ENCODE results near the gene RAP2A. TPM values are rescaled to one million over a fixed set of nuclear protein-coding genes. Genes with fewer than 3 reads are reported as not detected.

The RAP2A gene
- total RNA-seq, 2 experiments from 2014 or later = 19.8 to 21.5 TPM

DNA sequence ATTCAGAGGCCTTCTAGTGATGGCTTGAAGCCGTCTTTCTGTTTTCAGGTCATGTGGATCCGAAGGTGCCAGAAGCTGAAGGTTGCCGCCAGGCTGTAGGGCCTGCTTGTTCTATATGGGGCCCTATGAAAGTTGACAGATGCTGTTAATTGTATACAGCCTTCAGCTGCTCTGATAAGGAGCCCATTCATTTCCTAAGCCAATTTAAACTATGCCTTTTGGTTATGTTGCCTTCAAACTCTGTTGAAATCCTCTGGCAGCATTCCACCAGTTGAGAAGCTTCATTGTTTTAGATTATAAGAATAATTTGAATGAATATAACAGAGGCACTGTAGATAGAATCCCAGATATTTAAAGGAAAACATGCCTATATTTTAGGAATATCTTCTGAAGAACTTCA, 34.4 kb downstream of the RAP2A start:
- no peak overlapping the region for H3K27ac Mint-ChIP-seq
- no peaks in the 10 kb centered on the region for H3K27me3 Mint-ChIP-seq
- POLR2A ChIA-PET = interaction anchor here (0.9 kb wide), 1 partner anchor 35 kb away, joined by 3 read pairs; no protein-coding TSS in a partner anchor
- ATAC-seq (no peak), DNase-seq (no peak)
- CTCF ChIA-PET = no interaction called here
- H3K4me1 Mint-ChIP-seq (ENCODE audit: low read depth) = no peaks in the 10 kb centered on the region
- H3K4me3 Mint-ChIP-seq = no peak overlapping the region
- intact Hi-C loops (cut with micrococcal nuclease) = no loop called here
- TF ChIP-seq, protein P1, sequence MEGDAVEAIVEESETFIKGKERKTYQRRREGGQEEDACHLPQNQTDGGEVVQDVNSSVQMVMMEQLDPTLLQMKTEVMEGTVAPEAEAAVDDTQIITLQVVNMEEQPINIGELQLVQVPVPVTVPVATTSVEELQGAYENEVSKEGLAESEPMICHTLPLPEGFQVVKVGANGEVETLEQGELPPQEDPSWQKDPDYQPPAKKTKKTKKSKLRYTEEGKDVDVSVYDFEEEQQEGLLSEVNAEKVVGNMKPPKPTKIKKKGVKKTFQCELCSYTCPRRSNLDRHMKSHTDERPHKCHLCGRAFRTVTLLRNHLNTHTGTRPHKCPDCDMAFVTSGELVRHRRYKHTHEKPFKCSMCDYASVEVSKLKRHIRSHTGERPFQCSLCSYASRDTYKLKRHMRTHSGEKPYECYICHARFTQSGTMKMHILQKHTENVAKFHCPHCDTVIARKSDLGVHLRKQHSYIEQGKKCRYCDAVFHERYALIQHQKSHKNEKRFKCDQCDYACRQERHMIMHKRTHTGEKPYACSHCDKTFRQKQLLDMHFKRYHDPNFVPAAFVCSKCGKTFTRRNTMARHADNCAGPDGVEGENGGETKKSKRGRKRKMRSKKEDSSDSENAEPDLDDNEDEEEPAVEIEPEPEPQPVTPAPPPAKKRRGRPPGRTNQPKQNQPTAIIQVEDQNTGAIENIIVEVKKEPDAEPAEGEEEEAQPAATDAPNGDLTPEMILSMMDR (IDR thresholded peaks at IDR 0.05) = no peak
- H3K9me3 Mint-ChIP-seq = no peaks in the 10 kb centered on the region
- peaks cover 8% of the 10 kb centered on the region for H3K36me3 Mint-ChIP-seq (ENCODE audit: low read depth)

- ChIA-PET CTCF (no interaction called here), POLR2A (no interaction called here)
- Mint-ChIP-seq H3K9me3 (no peaks in the 10 kb centered on the region), H3K4me1 (ENCODE audit: low read depth) (no peaks in the 10 kb centered on the region), H3K27me3 (no peaks in the 10 kb centered on the region), H3K36me3 (ENCODE audit: low read depth) (no peaks in the 10 kb centered on the region), H3K27ac (no peak overlapping the region), H3K4me3 (no peak overlapping the region)
- ATAC-seq (no peak), DNase-seq (no peak)
- intact Hi-C loops (cut with micrococcal nuclease) = no loop called here
- TF ChIP-seq, protein P1 (IDR thresholded peaks at IDR 0.05) = no peak
Measured at GRCh38 chr13:97471711-97472110, 37.7 kb downstream of the RAP2A start.

DNA sequence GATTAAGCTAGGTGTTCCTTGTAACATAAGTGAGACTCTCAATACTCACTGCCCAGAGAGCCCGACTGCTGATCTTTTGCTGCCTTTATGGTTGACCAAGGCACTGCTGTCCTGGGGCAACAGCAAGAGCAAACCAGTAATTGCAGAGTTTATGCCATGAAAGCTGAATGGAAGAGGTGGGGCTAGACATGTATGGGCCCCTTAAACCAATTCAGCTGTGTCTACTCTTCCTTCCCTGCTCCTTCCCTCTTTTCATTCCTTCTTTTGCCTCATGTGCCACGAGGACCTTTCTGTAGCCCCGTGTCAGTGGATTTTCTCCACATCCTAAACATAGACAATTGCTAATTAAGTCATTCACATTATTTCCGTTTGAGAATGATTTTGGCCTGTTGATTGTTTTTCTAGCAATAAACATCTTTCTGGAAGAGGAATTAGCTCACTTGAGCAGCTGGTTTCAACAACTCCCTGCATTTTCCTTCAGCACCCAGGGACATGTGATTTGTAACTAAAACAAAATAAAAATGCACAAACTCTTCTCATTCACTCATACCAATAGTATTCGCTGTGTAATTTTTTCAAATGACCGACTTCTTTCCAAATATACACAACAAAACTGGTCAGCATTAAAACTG, 40.5 kb downstream of the RAP2A start:
- TF ChIP-seq, protein P1 (IDR thresholded peaks at IDR 0.05) = no peak
- ChIA-PET CTCF (no interaction called here), POLR2A (no interaction called here)
- no peak overlapping the region for H3K4me3 Mint-ChIP-seq
- H3K27me3 Mint-ChIP-seq = no peaks in the 10 kb centered on the region
- no peak for ATAC-seq
- DNase-seq = no peak
- intact Hi-C loops (cut with micrococcal nuclease) = no loop called here
- H3K27ac Mint-ChIP-seq = no peak overlapping the region
- H3K36me3 Mint-ChIP-seq (ENCODE audit: low read depth) = no peaks in the 10 kb centered on the region
- H3K4me1 Mint-ChIP-seq (ENCODE audit: low read depth) = no peaks in the 10 kb centered on the region
- no peaks in the 10 kb centered on the region for H3K9me3 Mint-ChIP-seq

DNA sequence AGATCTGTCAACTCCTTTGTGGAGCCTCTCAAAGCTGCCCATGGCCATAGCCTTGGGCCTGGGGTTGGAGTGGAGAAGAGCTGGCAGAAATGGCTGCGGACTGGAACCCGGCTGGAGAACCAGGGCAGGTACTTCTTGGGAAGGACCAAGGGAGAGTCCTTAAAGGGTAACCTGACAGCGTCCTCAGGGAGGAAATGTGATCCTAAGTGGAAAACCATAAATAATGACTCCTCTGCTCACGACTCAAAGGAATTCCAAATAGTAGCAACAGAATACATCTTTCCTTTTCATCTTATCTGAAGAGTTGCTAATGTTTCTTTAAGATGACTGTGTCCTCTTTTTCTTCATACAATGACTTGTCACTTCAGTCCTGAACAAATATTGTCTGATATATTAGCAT, 41.0 kb downstream of the RAP2A start:
- intact Hi-C loops (cut with micrococcal nuclease) = no loop called here
- no peaks in the 10 kb centered on the region for H3K36me3 Mint-ChIP-seq (ENCODE audit: low read depth)
- POLR2A ChIA-PET = no interaction called here
- ATAC-seq = no peak
- no peak for DNase-seq
- no peaks in the 10 kb centered on the region for H3K27me3 Mint-ChIP-seq
- H3K27ac Mint-ChIP-seq = no peak overlapping the region
- TF ChIP-seq, protein P1 (IDR thresholded peaks at IDR 0.05) = no peak
- H3K4me3 Mint-ChIP-seq = no peak overlapping the region
- no peaks in the 10 kb centered on the region for H3K4me1 Mint-ChIP-seq (ENCODE audit: low read depth)
- no peaks in the 10 kb centered on the region for H3K9me3 Mint-ChIP-seq
- CTCF ChIA-PET = no interaction called here

- TF ChIP-seq, protein P1 (IDR thresholded peaks at IDR 0.05) = no peak
- no peak overlapping the region for H3K4me3 Mint-ChIP-seq
- no peak for ATAC-seq
- intact Hi-C loops (cut with micrococcal nuclease) = no loop called here
- no peaks in the 10 kb centered on the region for H3K27me3 Mint-ChIP-seq
- CTCF ChIA-PET = no interaction called here
- no peaks in the 10 kb centered on the region for H3K36me3 Mint-ChIP-seq (ENCODE audit: low read depth)
- H3K9me3 Mint-ChIP-seq = no peaks in the 10 kb centered on the region
- no peaks in the 10 kb centered on the region for H3K4me1 Mint-ChIP-seq (ENCODE audit: low read depth)
- no peak overlapping the region for H3K27ac Mint-ChIP-seq
- DNase-seq = no peak
- POLR2A ChIA-PET = no interaction called here
Measured at GRCh38 chr13:97477844-97478243, 43.9 kb downstream of the RAP2A start.

Data from activated CD8-positive, alpha-beta T cell treated with anti-CD3 and anti-CD28 coated beads for 36 hours (primary cell).